Breast epithelium (tissue), 3 donors: ENCODE results near the gene ABL1.

ENCODE experiments used
- CTCF ChIP-seq, 3 donors: fragments of 450-650 bp; IDR thresholded peaks; one replicate each; pipeline ENCODE4 v1.5.1; 2016 to 2017; ENCODE audit warnings: antibody characterized with exemption in 3 of 3, mild to moderate bottlenecking in 3 of 3, moderate library complexity in 3 of 3
- POLR2A ChIP-seq: fragments of 450-650 bp; IDR thresholded peaks from one replicate; pipeline ENCODE4 v1.6.1; 2016; ENCODE audit warnings: antibody characterized with exemption, mild to moderate bottlenecking, moderate library complexity
- POLR2AphosphoS5 ChIP-seq, 3 donors: sonication (generic); formaldehyde crosslinking; IDR thresholded peaks; one replicate each; pipeline ENCODE4 v1.6.1; 2017; ENCODE audit warnings: antibody characterized with exemption in 3 of 3

- TF ChIP-seq POLR2A = no peak
- no peak for TF ChIP-seq CTCF (IDR thresholded peaks at IDR 0.05)
- TF ChIP-seq POLR2AphosphoS5 (IDR thresholded peaks at IDR 0.05) = no peak
Measured at GRCh38 chr9:130872093-130872492, 37.0 kb downstream of the ABL1 start.
